GM12878 (cell line): ENCODE results near the gene ARHGAP15. TPM values are rescaled to one million over a fixed set of nuclear protein-coding genes. Genes with fewer than 3 reads are reported as not detected.

Experiments used
- ATAC-seq: fragments of 200-7000 bp; cut with Tn5 transposase; 3 replicates; pipeline ENCODE4 v1.9.1; 2020; ENCODE audit warnings: mild to moderate bottlenecking, moderate library complexity
- BruUV-seq: library from RNA; stranded (reverse); fragments of 400-500 nt; replicated peaks from 2 replicates; lab custom pipeline; 2021; lab: Mats Ljungman, UMichigan
- CTCF ChIA-PET: fragments of 300-600 bp; sonication (Branson Sonifier 250); formaldehyde crosslinking; extraction: SDS; loops from one replicate; lab custom pipeline; 2021; ENCODE audit warnings: inconsistent platforms; lab: Yijun Ruan, JAX
- POLR2A ChIA-PET: fragments of 350-600 bp; formaldehyde crosslinking; extraction: SDS; loops from one replicate; lab custom pipeline; 2021; ENCODE audit warnings: inconsistent platforms; lab: Charles Lee
- RAD21 ChIA-PET: fragments of 300-600 bp; sonication (Branson Sonifier 250); formaldehyde crosslinking; loops from one replicate; lab custom pipeline; 2023; ENCODE audit warnings: antibody characterized with exemption; ENCODE audit not compliant: unreplicated experiment; lab: Charles Lee
- SMC1A ChIA-PET: fragments of 300-600 bp; sonication (Branson Sonifier 250); formaldehyde crosslinking; loops from one replicate; lab custom pipeline; 2023; ENCODE audit not compliant: unreplicated experiment, uncharacterized antibody; lab: Charles Lee
- DNase-seq: peaks from one replicate; pipeline ENCODE4 v3.0.0-alpha.2; 2011; ENCODE audit warnings: low read depth, low spot score
- FAIRE-seq: peaks from 3 replicates; lab custom pipeline; 2011; peaks lifted over from hg19 to GRCh38; lab: Jason Lieb, UNC
- H2AFZ ChIP-seq: 2 replicates; pipeline ENCODE4 v1.6.0; 2011; ENCODE audit warnings: low read depth, low read length, control low read depth; ENCODE audit not compliant: control insufficient read depth
- H3K27ac ChIP-seq: 2 replicates; pipeline ENCODE4 v1.5.1; 2011; ENCODE audit warnings: control low read depth; ENCODE audit not compliant: control insufficient read depth, insufficient read depth
- H3K27me3 ChIP-seq, 2 experiments: replicated peaks in 1 of 2; 2 replicates each; pipeline versions ENCODE4 v1.6.0 to v1.6.1; 2011; ENCODE audit warnings: low read length in 1 of 2; ENCODE audit not compliant: control insufficient read depth in 2 of 2, insufficient read depth in 2 of 2
- H3K36me3 ChIP-seq, 2 experiments: 2 replicates each; pipeline ENCODE4 v1.5.1; 2011; ENCODE audit warnings: low read length in 1 of 2; ENCODE audit not compliant: control insufficient read depth in 2 of 2, insufficient read depth in 2 of 2
- H3K4me1 ChIP-seq: 2 replicates; pipeline ENCODE4 v1.6.1; 2011; ENCODE audit warnings: mild to moderate bottlenecking, low read length, moderate library complexity, mixed read lengths; ENCODE audit not compliant: control insufficient read depth, insufficient read depth
- H3K4me2 ChIP-seq: 2 replicates; pipeline ENCODE4 v1.6.0; 2011; ENCODE audit warnings: control low read depth; ENCODE audit not compliant: control insufficient read depth, insufficient read depth
- H3K4me3 ChIP-seq: fragments of 200-600 bp; sonication (generic); 2 replicates; pipeline ENCODE4 v1.5.1; 2016
- H3K79me2 ChIP-seq: 2 replicates; pipeline ENCODE4 v1.6.0; 2011; ENCODE audit warnings: low read length; ENCODE audit not compliant: control insufficient read depth, insufficient read depth
- H3K9ac ChIP-seq: 2 replicates; pipeline ENCODE4 v1.8.0; 2011; ENCODE audit warnings: low read length, control low read depth, mixed read lengths; ENCODE audit not compliant: control insufficient read depth, insufficient read depth
- H3K9me3 ChIP-seq: replicated peaks from 3 replicates; pipeline ENCODE4 v1.5.1; 2011; ENCODE audit warnings: mild to moderate bottlenecking, low read length; ENCODE audit not compliant: control insufficient read depth, insufficient read depth
- H4K20me1 ChIP-seq: 2 replicates; pipeline ENCODE4 v1.6.0; 2011; ENCODE audit not compliant: control insufficient read depth, insufficient read depth
- BCL11A ChIP-seq: IDR thresholded peaks from 2 replicates; pipeline ENCODE4 v1.6.1; 2011; ENCODE audit warnings: low read depth, low read length
- BMI1 ChIP-seq: fragments of 450-650 bp; IDR thresholded peaks from 2 replicates; pipeline ENCODE4 v1.6.1; 2016; ENCODE audit warnings: mild to moderate bottlenecking, moderate library complexity, borderline replicate concordance
- CBX5 ChIP-seq: sonication (generic); IDR thresholded peaks from 2 replicates; pipeline ENCODE4 v1.6.1; 2016; ENCODE audit warnings: low read depth, moderate library complexity, mild to moderate bottlenecking, inconsistent platforms
- EP300 ChIP-seq, 2 experiments: fragments of 150-350 bp in 1 of 2; IDR thresholded peaks; 2 replicates each; pipeline ENCODE4 v1.6.1; 2011 to 2012; ENCODE audit warnings: low read depth in 2 of 2, low read length in 2 of 2, borderline replicate concordance in 1 of 2, improper control_type of control experiment in 1 of 2, inconsistent platforms in 1 of 2; ENCODE audit not compliant: control insufficient read depth in 1 of 2
- EZH2 ChIP-seq: IDR thresholded peaks from 2 replicates; pipeline ENCODE4 v1.6.1; 2012; ENCODE audit warnings: low read depth, mild to moderate bottlenecking, control low read depth, inconsistent platforms, low read length, borderline replicate concordance; ENCODE audit not compliant: control insufficient read depth
- FOS ChIP-seq: IDR thresholded peaks from 3 replicates; pipeline ENCODE4 v1.6.1; 2011; ENCODE audit warnings: borderline replicate concordance; ENCODE audit not compliant: insufficient read length; ENCODE audit errors: extremely low read depth
- HDAC2 ChIP-seq: fragments of 200-600 bp; sonication (generic); IDR thresholded peaks from 2 replicates; pipeline ENCODE4 v1.6.1; 2017
- HDAC6 ChIP-seq: fragments of 200-600 bp; sonication (generic); IDR thresholded peaks from one replicate; pipeline ENCODE4 v1.8.0; 2017; ENCODE audit warnings: antibody characterized with exemption; ENCODE audit not compliant: unreplicated experiment
- JUNB ChIP-seq: IDR thresholded peaks from 2 replicates; pipeline ENCODE4 v1.6.1; 2016; ENCODE audit warnings: antibody characterized with exemption, mild to moderate bottlenecking
- KLF5 ChIP-seq: fragments of 450-650 bp; IDR thresholded peaks from 2 replicates; pipeline ENCODE4 v1.6.1; 2014; ENCODE audit warnings: mild to moderate bottlenecking; ENCODE audit not compliant: partially characterized antibody
- MXI1 ChIP-seq: fragments of 150-350 bp; IDR thresholded peaks from 2 replicates; pipeline ENCODE4 v1.6.1; 2011; ENCODE audit warnings: low read depth, mild to moderate bottlenecking, inconsistent platforms, low read length, improper control_type of control experiment
- POLR2A ChIP-seq: IDR thresholded peaks from 2 replicates; pipeline ENCODE4 v1.6.1; 2011; ENCODE audit warnings: low read depth, mild to moderate bottlenecking, low read length
- POU2F2 ChIP-seq: IDR thresholded peaks from 3 replicates; pipeline ENCODE4 v1.6.1; 2011; ENCODE audit warnings: low read depth, mild to moderate bottlenecking, low read length, borderline replicate concordance
- WGBS: methylation state at CpG from one replicate; pipeline ENCODE4 v1.1.6; 2016; ENCODE audit warnings: low lambda C conversion rate; ENCODE audit not compliant: insufficient replicate concordance, insufficient coverage; ENCODE audit errors: missing lambda C conversion rate; 5-methylcytosine and 5-hydroxymethylcytosine counted together
- in situ Hi-C: fragments of 300-500 bp; cut with MboI; formaldehyde crosslinking; loops from 9 replicates; pipeline ENCODE4 v1.14.3; 2018; ENCODE audit warnings: mixed read lengths
- intact Hi-C: fragments of 100-400 bp; cut with micrococcal nuclease; formaldehyde crosslinking; loops from one replicate; pipeline ENCODE4 v1.14.2; 2022; ENCODE audit not compliant: unreplicated experiment
- polyA plus RNA-seq, 11 experiments: library from polyadenylated mRNA; depleted of rRNA in 4 of 11; unstranded in 6 of 11; stranded (reverse) in 5 of 11; fragments of >200 nt; fragmentation: Nextera tagmentation in 4 of 11; fragmentation: Illumina TruSeq in 1 of 11; extraction: Ambion mirVana in 4 of 11; extraction: Trizol in 1 of 11; gene quantifications; 1 replicate in 1 of 11; 2 replicates in 10 of 11; pipeline versions ENCODE4 v1.2.1 to v1.2.3, GENCODE V29; 2011 to 2016; ENCODE audit warnings: inconsistent platforms in 2 of 11, missing spikeins in 2 of 11, low read depth in 1 of 11
- total RNA-seq, 4 experiments: library from RNA; depleted of rRNA in 3 of 4; stranded (reverse); fragments of >200 nt in 3 of 4; fragmentation: Illumina TruSeq in 1 of 4; extraction: Trizol in 1 of 4; gene quantifications; 2 replicates each; pipeline versions ENCODE4 v1.2.1 to v1.2.3, GENCODE V29; 2013 to 2021
- TF ChIP-seq, protein P1 (sequence below), 3 experiments: IDR thresholded peaks in 2 of 3; conservative IDR thresholded peaks in 1 of 3; 2 replicates each; pipeline ENCODE4 v1.5.1; 2011; ENCODE audit warnings: low read depth in 3 of 3, low read length in 3 of 3, mild to moderate bottlenecking in 3 of 3, control low read depth in 2 of 3, moderate library complexity in 2 of 3, inconsistent platforms in 1 of 3, mixed read lengths in 1 of 3; ENCODE audit not compliant: control insufficient read depth in 2 of 3, insufficient read depth in 1 of 3; ENCODE audit errors: extremely low read depth in 1 of 3

ARHGAP15 gene
- total and polyA plus RNA-seq, 10 of the 15 experiments (the other 5 are each of a cell fraction or from before 2014, with no cell fraction given) = 38.0 to 92.6 (median 66.7) TPM

DNA sequence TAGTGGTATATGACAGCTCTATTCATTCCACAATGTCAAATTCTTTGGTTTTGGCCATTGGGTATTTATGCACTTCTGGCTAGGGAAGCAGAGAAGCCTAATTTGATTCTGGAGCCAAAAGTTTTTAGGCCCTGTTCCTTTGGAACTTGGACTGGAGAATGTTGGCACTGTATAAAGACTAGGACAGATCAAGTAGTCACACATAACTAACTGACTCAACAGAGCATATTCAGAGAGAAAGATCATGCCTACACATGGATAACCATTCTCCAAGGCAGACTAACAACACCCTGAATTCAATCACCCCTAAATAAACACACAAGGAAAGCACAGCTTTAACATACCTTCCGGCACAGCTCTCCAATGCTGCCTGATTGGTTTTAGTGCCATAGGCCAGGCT is 62.9 kb downstream of the ARHGAP15 start:
- ChIA-PET POLR2A (no interaction called here), RAD21 (no interaction called here)
- BruUV-seq = no TSS peak
- H3K9ac ChIP-seq = no peak overlapping the region
- intact Hi-C loops = no loop called here
- H3K79me2 ChIP-seq = no peaks in the 10 kb centered on the region
- H3K9me3 ChIP-seq = no peaks in the 10 kb centered on the region
- FAIRE-seq = no peak
- TF ChIP-seq EP300 (IDR thresholded peaks at IDR 0.05; ENCODE audit: borderline replicate concordance in 1 of 2, control insufficient read depth in 1 of 2, low read depth in 2 of 2, low read length in 2 of 2) (no peak), FOS (no peak), BMI1 (no peak), CBX5 (no peak), EZH2 (no peak), BCL11A (no peak), POLR2A (no peak), HDAC6 (no peak), MXI1 (no peak), JUNB (no peak), HDAC2 (no peak), POU2F2 (no peak), KLF5 (no peak)
- TF ChIP-seq, protein P1, sequence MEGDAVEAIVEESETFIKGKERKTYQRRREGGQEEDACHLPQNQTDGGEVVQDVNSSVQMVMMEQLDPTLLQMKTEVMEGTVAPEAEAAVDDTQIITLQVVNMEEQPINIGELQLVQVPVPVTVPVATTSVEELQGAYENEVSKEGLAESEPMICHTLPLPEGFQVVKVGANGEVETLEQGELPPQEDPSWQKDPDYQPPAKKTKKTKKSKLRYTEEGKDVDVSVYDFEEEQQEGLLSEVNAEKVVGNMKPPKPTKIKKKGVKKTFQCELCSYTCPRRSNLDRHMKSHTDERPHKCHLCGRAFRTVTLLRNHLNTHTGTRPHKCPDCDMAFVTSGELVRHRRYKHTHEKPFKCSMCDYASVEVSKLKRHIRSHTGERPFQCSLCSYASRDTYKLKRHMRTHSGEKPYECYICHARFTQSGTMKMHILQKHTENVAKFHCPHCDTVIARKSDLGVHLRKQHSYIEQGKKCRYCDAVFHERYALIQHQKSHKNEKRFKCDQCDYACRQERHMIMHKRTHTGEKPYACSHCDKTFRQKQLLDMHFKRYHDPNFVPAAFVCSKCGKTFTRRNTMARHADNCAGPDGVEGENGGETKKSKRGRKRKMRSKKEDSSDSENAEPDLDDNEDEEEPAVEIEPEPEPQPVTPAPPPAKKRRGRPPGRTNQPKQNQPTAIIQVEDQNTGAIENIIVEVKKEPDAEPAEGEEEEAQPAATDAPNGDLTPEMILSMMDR (IDR thresholded peaks at IDR 0.05 in 2 of 3, conservative IDR thresholded peaks at IDR 0.05 in 1 of 3; ENCODE audit: control insufficient read depth in 2 of 3, extremely low read depth in 1 of 3, insufficient read depth in 1 of 3, low read depth in 3 of 3, low read length in 3 of 3) = no peak
- TF ChIP-seq, all 136 proteins: peak for 0
- H4K20me1 ChIP-seq = no peaks in the 10 kb centered on the region
- ChIA-PET CTCF (interaction anchor here (1.1 to 1.5 kb wide), 4 partner anchors 9 to 67 kb away, joined by 3 to 6 read pairs (median 4); no protein-coding TSS in a partner anchor), SMC1A (interaction anchor here (0.9 to 1.3 kb wide), 3 partner anchors 13 to 30 kb away, joined by 3 read pairs; no protein-coding TSS in a partner anchor)
- no peak overlapping the region for H3K27ac ChIP-seq
- no peak overlapping the region for H3K4me3 ChIP-seq
- H3K4me2 ChIP-seq = no peak overlapping the region
- ATAC-seq (no peak), DNase-seq (no peak)
- no peaks in the 10 kb centered on the region for H3K4me1 ChIP-seq
- in situ Hi-C loops = no loop called here
- 100% methylated on average over 1 of the region's 1 CpG for WGBS
- no peaks in the 10 kb centered on the region for H3K27me3 ChIP-seq
- H3K36me3 ChIP-seq = peaks cover 0 to 1% of the 10 kb centered on the region in 2 experiments; a peak in 3 of 4 replicates
- H2AFZ ChIP-seq = no peak overlapping the region
